ENCODE data around the gene TMEM25. TPM values are rescaled to one million over a fixed set of nuclear protein-coding genes. Genes with fewer than 3 reads are reported as not detected.

TMEM25 gene
- total RNA-seq, 2 donors from 2014 or later: 15.6 to 16.5 TPM

DNA sequence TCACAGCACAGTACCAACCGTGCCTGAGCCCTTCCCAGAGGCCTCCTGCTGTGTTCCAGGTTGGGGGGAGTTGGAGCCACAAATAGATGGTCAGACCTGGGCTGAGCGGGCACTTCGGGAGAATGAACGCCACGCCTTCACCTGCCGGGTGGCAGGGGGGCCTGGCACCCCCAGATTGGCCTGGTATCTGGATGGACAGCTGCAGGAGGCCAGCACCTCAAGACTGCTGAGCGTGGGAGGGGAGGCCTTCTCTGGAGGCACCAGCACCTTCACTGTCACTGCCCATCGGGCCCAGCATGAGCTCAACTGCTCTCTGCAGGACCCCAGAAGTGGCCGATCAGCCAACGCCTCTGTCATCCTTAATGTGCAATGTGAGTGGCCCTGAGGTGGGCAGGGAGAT lies 1.1 kb downstream of the TMEM25 start:
- Histone ChIP-seq H3K4me3 (no peak overlapping the region), H3K9me3 (no peaks in the 10 kb centered on the region), H3K27me3 (no peaks in the 10 kb centered on the region), H3K36me3 (no peaks in the 10 kb centered on the region), H3K27ac (no peak overlapping the region), H3K4me1 (peaks cover 0 to 23% of the 10 kb centered on the region in 2 donors)
- TF ChIP-seq CTCF (IDR thresholded peaks at IDR 0.05): no peak
- DNase-seq (ENCODE audit: low spot score): no peak

- Histone ChIP-seq H3K4me1 (peaks cover 0 to 23% of the 10 kb centered on the region in 2 donors), H3K27me3 (no peaks in the 10 kb centered on the region), H3K9me3 (no peaks in the 10 kb centered on the region), H3K4me3 (no peak overlapping the region), H3K36me3 (no peaks in the 10 kb centered on the region), H3K27ac (no peak overlapping the region)
- DNase-seq (ENCODE audit: low spot score): no peak
- TF ChIP-seq CTCF (IDR thresholded peaks at IDR 0.05): no peak
Measured at GRCh38 chr11:118532852-118533768, 2.1 kb downstream of the TMEM25 start.

DNA sequence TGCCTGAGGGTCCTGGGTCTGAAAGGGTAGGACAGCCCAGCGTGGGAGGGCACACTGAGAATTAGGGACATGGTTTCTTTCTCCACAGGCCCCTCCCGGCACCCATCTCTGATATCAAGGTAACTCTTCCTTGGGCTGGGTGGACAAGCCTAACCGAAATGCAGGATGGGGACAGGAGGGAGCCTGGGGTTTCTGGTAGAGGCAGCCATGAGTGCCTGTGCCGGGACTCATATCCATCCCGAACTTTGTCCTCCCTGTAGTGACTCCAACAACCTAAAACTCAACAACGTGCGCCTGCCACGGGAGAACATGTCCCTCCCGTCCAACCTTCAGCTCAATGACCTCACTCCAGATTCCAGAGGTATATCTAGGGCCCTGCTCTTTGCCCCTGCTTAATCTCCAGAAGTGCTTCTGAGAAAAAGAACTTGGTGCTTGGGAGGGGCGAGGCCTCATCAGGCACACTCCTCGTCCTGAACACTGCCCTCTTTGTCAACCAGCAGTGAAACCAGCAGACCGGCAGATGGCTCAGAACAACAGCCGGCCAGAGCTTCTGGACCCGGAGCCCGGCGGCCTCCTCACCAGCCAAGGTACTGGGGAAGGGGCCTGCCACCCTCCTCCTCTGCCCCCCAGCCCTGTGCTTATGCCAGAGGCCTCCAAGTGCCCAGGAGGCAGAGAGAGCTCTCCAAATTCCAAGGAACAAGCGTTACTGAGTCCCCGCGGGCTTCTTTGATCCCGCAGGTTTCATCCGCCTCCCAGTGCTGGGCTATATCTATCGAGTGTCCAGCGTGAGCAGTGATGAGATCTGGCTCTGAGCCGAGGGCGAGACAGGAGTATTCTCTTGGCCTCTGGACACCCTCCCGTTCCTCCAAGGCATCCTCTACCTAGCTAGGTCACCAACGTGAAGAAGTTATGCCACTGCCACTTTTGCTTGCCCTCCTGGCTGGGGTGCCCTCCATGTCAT lies 3.1 kb downstream of the TMEM25 start:
- Histone ChIP-seq H3K27me3 (no peaks in the 10 kb centered on the region), H3K4me3 (no peak overlapping the region), H3K4me1 (peaks cover 0 to 23% of the 10 kb centered on the region in 2 donors), H3K9me3 (no peaks in the 10 kb centered on the region), H3K36me3 (no peaks in the 10 kb centered on the region), H3K27ac (no peak overlapping the region)
- DNase-seq (ENCODE audit: low spot score): peak; percentile 43
- no peak for TF ChIP-seq CTCF (IDR thresholded peaks at IDR 0.05)

- Histone ChIP-seq H3K27me3 (no peaks in the 10 kb centered on the region), H3K27ac (no peak overlapping the region), H3K4me3 (no peak overlapping the region), H3K36me3 (no peaks in the 10 kb centered on the region), H3K4me1 (peaks cover 0 to 12% of the 10 kb centered on the region in 2 donors), H3K9me3 (no peaks in the 10 kb centered on the region)
- no peak for DNase-seq (ENCODE audit: low spot score)
- no peak for TF ChIP-seq CTCF (IDR thresholded peaks at IDR 0.05)
Measured at GRCh38 chr11:118535261-118535660, 4.3 kb downstream of the TMEM25 start.

GRCh38 chr11:118536726-118537125 lies 5.7 kb downstream of the TMEM25 start:
- no peak for TF ChIP-seq CTCF (IDR thresholded peaks at IDR 0.05)
- Histone ChIP-seq H3K27ac (no peak overlapping the region), H3K27me3 (no peaks in the 10 kb centered on the region), H3K9me3 (no peaks in the 10 kb centered on the region), H3K4me3 (no peak overlapping the region), H3K4me1 (peaks cover 0 to 3% of the 10 kb centered on the region in 2 donors), H3K36me3 (no peaks in the 10 kb centered on the region)
- no peak for DNase-seq (ENCODE audit: low spot score)

Data from right atrium auricular region (tissue), 2 donors.